Fibroblast of skin of right biceps (primary cell): ENCODE results near the gene MAP4K2.

Source experiments
- DNase-seq: peaks from one replicate; pipeline ENCODE4 v3.0.0-alpha.2; 2013

MAP4K2 gene

GRCh38 chr11:64754124-64754918 lies 48.7 kb downstream of the MAP4K2 start:
- no peak for DNase-seq

GRCh38 chr11:64753380-64754123 lies 49.5 kb downstream of the MAP4K2 start:
- DNase-seq, result no peak

DNA sequence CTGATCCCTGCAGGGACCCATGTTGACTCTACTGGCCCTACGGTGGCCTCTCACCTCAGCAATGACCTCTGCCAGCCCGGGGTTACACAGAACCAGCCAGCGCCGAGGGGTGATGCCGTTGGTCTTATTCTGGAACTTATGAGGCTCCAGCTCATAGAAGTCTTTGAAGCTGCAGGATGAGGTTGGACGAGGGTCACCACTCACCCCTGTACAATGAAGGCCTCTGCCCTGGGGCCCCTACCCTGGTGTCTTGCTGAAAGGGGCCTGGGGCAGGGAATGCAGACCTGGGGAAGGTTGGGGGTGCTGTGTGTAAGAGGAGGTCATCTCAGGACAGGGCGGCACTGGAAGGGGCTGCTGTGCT lies 50.0 kb downstream of the MAP4K2 start:
- DNase-seq, result no peak

DNA sequence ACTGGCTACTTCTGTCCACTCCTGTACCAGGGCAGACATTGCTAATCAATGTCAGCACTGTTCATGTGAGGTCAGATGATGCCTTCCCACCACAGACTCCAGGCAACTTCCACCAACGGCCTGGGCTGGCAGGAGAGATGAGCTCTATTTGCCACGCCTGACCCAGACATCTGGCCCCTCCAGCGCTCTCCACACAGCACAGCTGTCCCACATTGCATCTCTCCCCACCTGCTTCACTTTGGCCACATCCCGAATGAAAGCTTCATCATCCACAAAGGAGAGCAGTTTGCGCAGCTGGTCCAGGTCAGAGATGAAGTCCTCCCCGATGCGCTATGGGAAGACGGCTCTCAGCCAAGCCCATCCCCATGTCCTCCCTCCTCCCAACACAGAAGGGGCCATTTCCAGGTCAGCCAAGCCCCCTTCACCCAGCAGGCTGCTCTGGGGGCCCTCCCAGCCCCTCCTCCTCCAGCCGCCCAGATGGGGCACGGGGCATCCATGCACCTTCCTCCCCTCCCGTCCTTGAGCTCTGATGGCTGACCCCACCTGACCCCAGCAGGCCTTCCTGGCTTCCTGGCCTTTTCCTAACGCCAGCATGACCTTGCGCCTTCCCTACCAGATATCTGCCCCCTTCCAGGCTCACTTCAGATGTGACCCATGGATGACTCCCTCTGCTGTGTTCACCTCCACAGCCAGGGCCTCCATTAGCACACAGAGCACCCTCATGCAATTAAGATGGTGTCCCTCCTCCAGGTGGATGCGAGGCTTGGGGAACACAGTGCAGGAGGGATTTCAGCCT lies 50.6 kb downstream of the MAP4K2 start:
- DNase-seq, result no peak

- DNase-seq, result no peak
Observed at GRCh38 chr11:64751580-64751979, 51.4 kb downstream of the MAP4K2 start.

- no peak for DNase-seq
Observed at GRCh38 chr11:64751136-64751535, 51.9 kb downstream of the MAP4K2 start.

DNA sequence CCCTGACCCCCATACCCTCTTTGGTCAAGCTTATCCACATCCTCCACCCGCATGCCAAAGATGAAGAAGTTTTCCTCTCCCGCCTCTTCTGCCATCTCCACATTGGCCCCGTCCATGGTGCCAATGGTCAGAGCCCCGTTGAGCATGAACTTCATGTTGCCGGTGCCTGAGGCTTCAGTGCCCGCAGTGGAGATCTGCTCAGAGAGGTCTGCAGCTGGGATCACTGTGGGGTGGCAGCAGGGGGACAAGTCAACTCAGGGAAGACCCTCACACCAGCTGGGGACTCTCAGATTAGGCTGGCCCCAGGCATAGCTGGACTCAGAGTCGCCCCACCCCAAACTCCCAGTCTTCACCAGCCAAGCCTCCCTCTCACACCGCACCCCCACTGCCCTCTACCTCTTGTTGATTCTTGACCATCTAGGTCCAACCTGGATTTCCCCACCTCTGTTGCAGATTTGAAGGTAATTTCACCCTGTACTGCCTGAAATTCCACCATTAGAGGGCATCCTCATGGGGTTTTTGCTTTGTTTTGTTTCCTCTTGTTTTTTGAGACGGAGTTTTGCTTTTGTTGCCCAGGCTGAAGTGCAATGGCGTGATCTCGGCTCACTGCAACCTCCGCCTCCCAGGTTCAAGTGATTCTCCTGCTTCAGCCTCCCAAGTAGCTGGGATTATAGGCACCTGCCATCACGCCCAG lies 52.5 kb downstream of the MAP4K2 start:
- DNase-seq, result no peak

GRCh38 chr11:64747961-64748665 lies 54.9 kb downstream of the MAP4K2 start:
- DNase-seq, result peak; percentile 87

DNA sequence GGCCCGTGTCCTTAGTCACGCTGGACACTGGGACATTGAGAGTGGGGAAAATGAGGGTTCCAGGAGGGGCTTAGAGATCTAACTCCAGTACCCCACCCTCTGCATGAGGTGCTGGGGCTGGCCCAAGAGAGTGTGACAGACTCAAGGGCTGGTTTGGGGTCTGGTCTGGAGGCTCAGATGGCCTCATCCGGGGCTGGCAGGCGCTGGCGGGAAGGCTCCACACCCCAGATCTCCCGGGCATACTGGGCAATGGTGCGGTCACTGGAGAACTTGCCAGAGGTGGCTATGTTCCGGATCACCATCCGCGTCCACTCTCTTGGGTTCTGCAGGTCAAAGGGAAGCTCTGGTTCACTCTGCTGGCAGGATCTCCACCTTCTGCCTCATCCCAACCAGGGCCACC lies 56.5 kb downstream of the MAP4K2 start:
- DNase-seq, result no peak

- peak; percentile 17 for DNase-seq
Observed at GRCh38 chr11:64745521-64746328, 57.3 kb downstream of the MAP4K2 start.

DNA sequence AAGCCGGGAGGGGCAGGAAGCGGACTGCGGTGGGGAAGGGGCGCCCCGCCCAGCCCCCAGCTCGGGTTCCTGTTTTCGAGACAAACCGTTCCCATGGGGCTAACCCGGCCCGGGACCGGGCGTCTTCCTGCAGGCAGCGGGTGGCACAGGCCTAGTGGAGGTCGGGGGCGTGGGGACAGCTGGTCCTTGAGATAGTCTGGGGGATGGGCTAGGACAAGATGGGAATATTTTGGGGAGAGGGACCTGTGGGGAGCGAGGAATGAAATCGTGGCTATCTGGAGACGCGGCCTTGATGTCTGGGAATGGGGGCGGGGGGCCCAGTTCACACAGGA lies 57.9 kb downstream of the MAP4K2 start:
- no peak for DNase-seq

- DNase-seq, result no peak
Observed at GRCh38 chr11:64744544-64745188, 58.3 kb downstream of the MAP4K2 start.

DNA sequence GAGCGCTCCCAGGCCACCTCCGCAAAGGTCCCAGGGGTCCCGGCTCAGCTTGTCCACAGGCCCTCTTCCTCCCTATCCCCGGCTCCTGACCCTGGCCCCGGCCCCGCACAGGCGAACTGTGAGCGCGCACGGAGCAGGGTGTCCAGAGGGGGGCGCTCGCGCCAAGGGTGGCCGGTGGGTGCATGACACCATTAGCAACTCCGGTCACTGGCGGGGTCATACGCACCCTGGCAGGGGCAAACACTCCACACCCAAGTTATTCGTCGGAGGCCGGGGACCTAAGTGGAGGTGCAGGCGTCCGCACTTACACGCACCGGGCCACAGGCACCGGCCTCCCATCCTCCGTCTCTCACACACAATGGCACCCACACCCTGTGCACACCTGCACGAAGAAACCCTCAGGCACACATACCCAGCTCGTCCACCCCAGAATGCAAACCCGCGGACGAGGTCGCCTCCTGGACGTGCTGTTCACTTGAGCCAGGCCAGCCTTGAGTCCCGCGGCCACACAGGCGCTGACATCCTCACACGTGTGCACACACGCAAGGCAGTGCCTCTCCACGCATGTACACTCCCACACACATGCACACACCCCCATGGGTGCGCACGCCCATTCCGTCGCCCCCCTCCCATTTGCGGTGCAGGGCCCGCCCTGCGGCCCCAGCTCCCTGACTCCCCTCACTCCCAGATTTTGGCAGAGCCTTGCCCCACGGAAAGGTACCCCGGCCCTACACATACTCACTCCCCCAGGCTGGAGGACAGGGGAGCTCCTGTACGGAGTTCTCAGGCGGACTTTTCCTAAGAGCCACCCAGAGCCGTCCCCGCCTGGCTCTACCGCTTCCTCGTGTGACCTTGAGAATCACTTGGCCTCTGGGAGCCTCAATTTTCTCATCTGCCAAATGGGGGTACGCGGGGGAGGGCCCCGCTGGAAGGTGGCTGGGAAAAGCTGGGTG lies 59.1 kb downstream of the MAP4K2 start, which contains the start of gene RASGRP2:
Gene RASGRP2 (minus strand): TSS at position 552 of the 953 bp plus-strand sequence. CDS start 1,276 bp downstream, outside the sequence.
- DNase-seq, result no peak

GRCh38 chr11:64742889-64743590 lies 60.0 kb downstream of the MAP4K2 start:
- DNase-seq, result peak; percentile 22

- no peak for DNase-seq
Observed at GRCh38 chr11:64742087-64742888, 60.7 kb downstream of the MAP4K2 start.

DNA sequence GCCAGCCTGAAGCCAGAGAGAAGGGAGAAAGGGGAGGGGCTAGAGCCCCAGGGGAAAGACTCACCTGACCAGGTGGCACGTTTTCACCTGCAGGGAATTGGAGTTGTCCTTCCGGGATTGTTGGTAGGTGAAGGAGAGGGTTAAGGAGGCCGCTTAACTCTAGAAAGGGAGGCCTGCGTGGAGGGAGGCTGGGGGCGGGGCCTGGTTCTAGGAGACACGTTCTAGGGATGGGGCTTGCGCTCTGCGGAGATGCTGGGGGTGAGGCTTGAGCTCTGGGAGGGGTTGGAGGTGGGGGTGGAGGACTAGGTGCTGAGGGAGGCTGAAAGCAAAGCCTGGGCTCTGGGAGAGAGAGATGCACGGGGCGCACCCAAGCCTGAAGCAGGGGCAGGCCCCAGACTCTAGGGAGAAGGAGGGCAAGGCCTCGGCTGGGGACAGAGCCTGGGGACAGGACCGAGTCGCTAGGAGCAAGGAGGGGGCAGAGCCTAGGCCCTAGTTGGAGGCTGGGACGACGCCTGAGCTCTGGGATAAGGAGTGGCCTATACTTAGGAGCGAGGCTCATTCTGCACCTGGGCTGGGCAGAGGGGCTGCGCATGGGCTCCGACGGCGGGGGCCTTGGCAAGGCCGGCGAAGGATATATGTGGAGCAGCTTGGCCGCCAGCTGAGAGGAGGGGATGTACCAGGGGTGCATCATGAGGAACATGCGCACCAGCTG lies 61.5 kb downstream of the MAP4K2 start:
- DNase-seq, result no peak

- DNase-seq, result no peak
Observed at GRCh38 chr11:64739871-64740270, 63.1 kb downstream of the MAP4K2 start.
